ENCODE measurements around the gene TYW5.

The TYW5 gene, protein sequence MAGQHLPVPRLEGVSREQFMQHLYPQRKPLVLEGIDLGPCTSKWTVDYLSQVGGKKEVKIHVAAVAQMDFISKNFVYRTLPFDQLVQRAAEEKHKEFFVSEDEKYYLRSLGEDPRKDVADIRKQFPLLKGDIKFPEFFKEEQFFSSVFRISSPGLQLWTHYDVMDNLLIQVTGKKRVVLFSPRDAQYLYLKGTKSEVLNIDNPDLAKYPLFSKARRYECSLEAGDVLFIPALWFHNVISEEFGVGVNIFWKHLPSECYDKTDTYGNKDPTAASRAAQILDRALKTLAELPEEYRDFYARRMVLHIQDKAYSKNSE

DNA sequence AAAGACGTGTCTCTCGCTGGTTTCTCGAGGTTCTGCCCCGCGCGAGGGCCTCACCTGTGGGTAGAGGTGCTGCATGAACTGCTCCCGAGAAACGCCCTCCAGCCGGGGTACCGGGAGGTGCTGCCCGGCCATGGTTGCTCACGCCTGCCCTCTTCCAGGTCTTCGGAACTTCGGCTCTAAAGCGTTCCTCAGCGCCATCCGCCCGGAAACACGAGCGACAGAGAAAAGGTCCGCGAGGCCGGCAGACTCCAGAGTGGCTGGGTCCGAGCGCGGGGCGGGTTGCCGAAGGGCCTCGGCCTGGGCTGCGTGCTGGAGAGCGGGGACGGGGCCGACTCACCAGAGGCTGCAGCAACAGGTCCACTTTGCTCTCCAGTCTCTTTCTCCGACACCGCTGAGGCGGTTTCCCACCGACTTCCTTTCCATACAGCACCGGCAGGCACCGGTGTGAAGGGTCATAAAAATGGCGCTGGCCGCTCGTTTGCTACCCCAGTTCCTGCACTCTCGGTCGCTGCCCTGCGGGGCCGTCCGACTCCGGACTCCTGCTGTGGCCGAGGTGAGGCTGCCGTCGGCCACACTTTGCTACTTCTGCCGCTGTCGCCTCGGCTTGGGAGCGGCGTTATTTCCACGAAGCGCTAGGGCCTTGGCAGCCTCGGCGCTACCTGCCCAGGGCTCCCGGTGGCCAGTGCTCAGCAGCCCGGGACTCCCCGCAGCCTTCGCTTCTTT, at the start of gene TYW5, which contains the start of gene MAIP1:
Gene TYW5 (minus strand): TSS at position 153 of the 723 bp plus-strand sequence. CDS start 21 bp downstream, at position 132.
Gene MAIP1 (plus strand): TSS at position 244 of the 723 bp plus-strand sequence. CDS start 217 bp downstream, at position 461.
- Mint-ChIP-seq H3K27me3 (ENCODE audit: low read depth, poor library complexity) (no peaks in the 10 kb centered on the region), H3K4me3 (peak within 1 kb of the TSS; percentile 99), H3K4me1 (peaks cover 52% of the 10 kb centered on the region), H3K9me3 (no peaks in the 10 kb centered on the region), H3K36me3 (ENCODE audit: low read depth) (peaks cover 22% of the 10 kb centered on the region), H3K27ac (peak within 1 kb of the TSS; percentile 99)
- TF ChIP-seq, protein P1, sequence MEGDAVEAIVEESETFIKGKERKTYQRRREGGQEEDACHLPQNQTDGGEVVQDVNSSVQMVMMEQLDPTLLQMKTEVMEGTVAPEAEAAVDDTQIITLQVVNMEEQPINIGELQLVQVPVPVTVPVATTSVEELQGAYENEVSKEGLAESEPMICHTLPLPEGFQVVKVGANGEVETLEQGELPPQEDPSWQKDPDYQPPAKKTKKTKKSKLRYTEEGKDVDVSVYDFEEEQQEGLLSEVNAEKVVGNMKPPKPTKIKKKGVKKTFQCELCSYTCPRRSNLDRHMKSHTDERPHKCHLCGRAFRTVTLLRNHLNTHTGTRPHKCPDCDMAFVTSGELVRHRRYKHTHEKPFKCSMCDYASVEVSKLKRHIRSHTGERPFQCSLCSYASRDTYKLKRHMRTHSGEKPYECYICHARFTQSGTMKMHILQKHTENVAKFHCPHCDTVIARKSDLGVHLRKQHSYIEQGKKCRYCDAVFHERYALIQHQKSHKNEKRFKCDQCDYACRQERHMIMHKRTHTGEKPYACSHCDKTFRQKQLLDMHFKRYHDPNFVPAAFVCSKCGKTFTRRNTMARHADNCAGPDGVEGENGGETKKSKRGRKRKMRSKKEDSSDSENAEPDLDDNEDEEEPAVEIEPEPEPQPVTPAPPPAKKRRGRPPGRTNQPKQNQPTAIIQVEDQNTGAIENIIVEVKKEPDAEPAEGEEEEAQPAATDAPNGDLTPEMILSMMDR (IDR thresholded peaks at IDR 0.05) = no peak
- peak; percentile 81 for DNase-seq

DNA sequence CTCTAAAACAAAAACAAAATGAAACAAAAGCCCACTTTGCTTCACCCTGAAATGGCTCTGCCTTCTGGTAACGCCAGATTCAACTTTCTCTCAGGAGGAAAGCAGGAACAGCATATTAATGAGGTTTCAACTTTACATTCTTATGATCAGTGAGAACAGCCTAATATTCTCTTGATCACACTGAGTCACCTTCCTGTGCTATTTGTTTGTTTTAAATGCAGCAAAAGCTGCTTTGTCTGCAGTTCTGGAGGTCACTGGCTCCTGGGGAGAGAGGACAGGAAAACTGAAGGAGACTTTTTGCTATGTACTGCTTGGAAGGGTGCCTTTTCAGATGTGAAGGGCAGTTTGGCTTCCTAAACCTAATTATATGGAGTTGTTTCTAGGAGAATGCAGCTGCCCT, 48.2 kb upstream of the TYW5 start:
- H3K27ac Mint-ChIP-seq = no peak overlapping the region

DNA sequence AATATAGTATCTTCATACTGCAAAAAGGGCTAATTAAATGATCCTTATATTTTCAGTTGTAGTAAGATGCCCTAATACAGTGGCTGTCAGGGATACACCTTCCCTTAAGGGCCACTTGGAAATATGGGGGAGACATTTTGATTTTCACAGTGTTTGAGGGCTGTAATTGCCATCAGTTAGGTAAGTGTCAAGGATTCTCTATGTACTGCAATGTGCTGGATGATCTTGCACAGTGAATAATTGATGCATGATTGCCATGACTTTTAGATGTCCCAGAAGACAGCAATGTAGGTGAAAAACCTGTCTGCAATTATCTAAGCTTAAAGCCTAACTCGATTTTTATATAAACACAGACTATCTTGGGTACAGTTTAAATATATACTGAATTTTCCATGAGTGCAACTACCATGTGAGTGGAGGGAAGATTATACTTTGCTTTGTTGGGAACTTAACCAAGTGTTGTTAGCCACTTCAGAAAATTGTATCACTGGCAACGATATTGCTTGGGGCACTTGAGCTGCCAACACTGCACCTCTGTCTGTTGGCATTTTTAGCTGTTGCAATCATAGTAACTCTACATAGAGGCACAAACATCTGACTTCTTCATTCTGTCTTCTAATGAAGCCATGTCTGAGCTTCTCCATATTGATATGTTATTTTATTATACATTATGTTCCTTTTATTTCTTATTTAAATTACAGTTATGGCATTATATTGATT, 45.3 kb upstream of the TYW5 start:
- Mint-ChIP-seq H3K27me3 (ENCODE audit: low read depth, poor library complexity) (peaks cover 6% of the 10 kb centered on the region), H3K9me3 (peaks cover 4% of the 10 kb centered on the region), H3K36me3 (ENCODE audit: low read depth) (no peaks in the 10 kb centered on the region), H3K4me1 (no peaks in the 10 kb centered on the region), H3K4me3 (no peak overlapping the region), H3K27ac (no peak overlapping the region)
- no peak for DNase-seq
- TF ChIP-seq, protein P1 (IDR thresholded peaks at IDR 0.05) = no peak

More for the DNA sequence above, 48.2 kb upstream of the TYW5 start:
- Mint-ChIP-seq H3K27me3 (ENCODE audit: low read depth, poor library complexity) (peaks cover 6% of the 10 kb centered on the region), H3K4me3 (no peak overlapping the region), H3K36me3 (ENCODE audit: low read depth) (peaks cover 4% of the 10 kb centered on the region), H3K4me1 (no peaks in the 10 kb centered on the region), H3K9me3 (peaks cover 8% of the 10 kb centered on the region)
- TF ChIP-seq, protein P1 (IDR thresholded peaks at IDR 0.05) = no peak
- no peak for DNase-seq

DNA sequence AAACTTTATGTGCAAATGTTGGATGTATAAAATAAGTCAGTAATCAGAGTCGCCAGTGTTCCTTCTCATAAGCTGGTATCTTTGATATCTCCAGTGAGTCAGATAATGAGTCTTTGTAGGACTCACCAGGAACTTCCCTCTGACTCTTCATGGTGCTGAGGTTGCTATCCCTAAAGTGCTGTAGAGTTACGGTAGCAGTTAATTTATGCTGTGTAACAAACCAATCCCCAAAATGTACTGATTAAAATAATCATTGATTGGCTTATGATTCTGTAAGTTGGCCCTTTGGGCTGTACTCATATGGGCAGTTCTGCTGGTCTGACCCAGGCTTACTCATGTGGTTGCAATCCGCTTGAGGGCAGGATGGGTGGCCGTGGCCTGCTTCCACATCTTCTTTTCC, 43.9 kb upstream of the TYW5 start:
- DNase-seq = no peak
- Mint-ChIP-seq H3K4me3 (no peak overlapping the region), H3K9me3 (no peaks in the 10 kb centered on the region), H3K27me3 (ENCODE audit: low read depth, poor library complexity) (peaks cover 6% of the 10 kb centered on the region), H3K36me3 (ENCODE audit: low read depth) (no peaks in the 10 kb centered on the region), H3K27ac (no peak overlapping the region), H3K4me1 (no peaks in the 10 kb centered on the region)
- TF ChIP-seq, protein P1 (IDR thresholded peaks at IDR 0.05) = no peak

DNA sequence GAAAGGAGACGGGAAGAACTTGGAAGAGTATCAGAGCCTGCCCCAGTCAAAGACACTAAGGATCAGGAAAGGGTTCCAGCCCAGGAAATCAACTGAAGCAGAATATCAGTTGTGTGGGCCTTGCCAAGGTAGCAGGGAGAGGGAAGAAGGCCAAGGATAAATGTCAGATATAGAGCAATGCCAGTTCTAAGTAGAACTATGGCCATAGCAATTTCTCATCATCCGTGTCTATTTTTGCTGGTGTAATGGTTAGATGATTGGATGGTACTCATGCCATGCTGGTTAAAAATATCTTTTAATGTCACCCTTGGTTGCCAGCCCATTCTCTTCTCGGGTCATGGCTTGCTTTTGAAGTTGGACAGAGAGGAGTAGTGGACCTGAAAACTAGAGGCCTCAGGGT, 42.0 kb upstream of the TYW5 start:
- H3K9me3 Mint-ChIP-seq = no peaks in the 10 kb centered on the region
- TF ChIP-seq, protein P1 (IDR thresholded peaks at IDR 0.05) = no peak
- peaks cover 5% of the 10 kb centered on the region for H3K27me3 Mint-ChIP-seq (ENCODE audit: low read depth, poor library complexity)

More for the DNA sequence above, 42.0 kb upstream of the TYW5 start:
- no peaks in the 10 kb centered on the region for H3K4me1 Mint-ChIP-seq
- H3K27ac Mint-ChIP-seq = no peak overlapping the region
- H3K36me3 Mint-ChIP-seq (ENCODE audit: low read depth) = no peaks in the 10 kb centered on the region
- no peak overlapping the region for H3K4me3 Mint-ChIP-seq
- no peak for DNase-seq

All from nephron progenitor cell (in vitro differentiated cells).